RPMI8226 (cell line): ENCODE data around the gene TCAF2.
"Not testable (repeated sequence)": the region's sequence is repeated elsewhere in the genome, so short reads cannot be mapped to it uniquely, and the experiment has no call there.

Experiments
- DNase-seq: peaks from one replicate; pipeline ENCODE4 v3.0.0-alpha.2; 2015

Gene TCAF2

DNA sequence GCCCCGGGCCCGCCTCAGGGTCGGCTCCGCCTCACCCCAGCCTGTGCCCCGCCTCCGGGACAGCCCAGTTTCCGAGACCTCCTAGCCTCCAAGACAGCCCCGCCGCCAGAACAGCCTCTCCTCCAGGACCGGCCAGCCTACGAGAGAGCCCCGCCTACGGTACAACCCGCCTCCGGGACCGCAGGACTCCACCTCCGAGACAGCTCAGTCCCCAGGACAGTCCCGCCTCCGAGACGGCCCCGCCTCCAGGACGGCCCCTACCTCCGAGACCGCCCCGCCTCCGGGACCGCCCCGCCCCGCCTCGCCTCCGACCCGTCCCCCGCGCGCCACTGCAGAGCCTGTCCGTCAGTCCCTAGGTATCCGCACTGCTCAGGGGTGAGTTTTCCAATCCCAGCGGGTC lies at the start of gene TCAF2:
Gene TCAF2 (plus strand): TSS at position 329 of the 400 bp plus-strand sequence.
- not testable (repeated sequence) for DNase-seq

DNA sequence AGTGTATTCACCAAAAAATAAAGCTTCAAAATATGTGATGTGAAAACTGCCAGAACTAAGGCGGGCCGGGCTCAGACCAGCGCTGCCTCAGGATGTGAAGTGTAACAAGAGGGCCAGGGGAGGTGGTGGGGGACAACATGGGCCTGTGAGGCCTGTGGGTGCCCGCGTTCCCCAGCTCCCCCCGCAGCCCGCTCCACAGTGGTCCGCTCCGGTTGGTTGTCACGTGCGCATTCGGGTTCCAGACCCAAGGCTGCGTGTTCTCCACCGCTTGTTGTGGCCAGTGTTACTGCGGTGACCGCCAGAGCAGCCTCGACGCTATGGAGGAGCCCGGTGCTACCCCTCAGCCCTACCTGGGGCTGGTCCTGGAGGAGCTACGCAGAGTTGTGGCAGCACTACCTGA lies 49.3 kb upstream of the TCAF2 start, which contains the start of gene CTAGE15:
Gene CTAGE15 (plus strand): TSS at position 301 of the 400 bp plus-strand sequence. CDS start 17 bp downstream, at position 318.
- not testable (repeated sequence) for DNase-seq

GRCh38 chr7:143588183-143588582 lies 32.6 kb upstream of the TCAF2 start:
- not testable (repeated sequence) for DNase-seq

GRCh38 chr7:143589897-143590296 lies 30.9 kb upstream of the TCAF2 start:
- not testable (repeated sequence) for DNase-seq

GRCh38 chr7:143598086-143598485 lies 22.7 kb upstream of the TCAF2 start:
- not testable (repeated sequence) for DNase-seq

GRCh38 chr7:143603549-143603948 lies 17.2 kb upstream of the TCAF2 start:
- DNase-seq: not testable (repeated sequence)

- DNase-seq: not testable (repeated sequence)
These were observed 14.7 kb upstream of the TCAF2 start for GRCh38 chr7:143606088-143606487.

- DNase-seq: not testable (repeated sequence)
These were observed 5.2 kb upstream of the TCAF2 start for GRCh38 chr7:143615545-143615944.

- not testable (repeated sequence) for DNase-seq
These were observed 3.6 kb upstream of the TCAF2 start for GRCh38 chr7:143617204-143617603.

DNA sequence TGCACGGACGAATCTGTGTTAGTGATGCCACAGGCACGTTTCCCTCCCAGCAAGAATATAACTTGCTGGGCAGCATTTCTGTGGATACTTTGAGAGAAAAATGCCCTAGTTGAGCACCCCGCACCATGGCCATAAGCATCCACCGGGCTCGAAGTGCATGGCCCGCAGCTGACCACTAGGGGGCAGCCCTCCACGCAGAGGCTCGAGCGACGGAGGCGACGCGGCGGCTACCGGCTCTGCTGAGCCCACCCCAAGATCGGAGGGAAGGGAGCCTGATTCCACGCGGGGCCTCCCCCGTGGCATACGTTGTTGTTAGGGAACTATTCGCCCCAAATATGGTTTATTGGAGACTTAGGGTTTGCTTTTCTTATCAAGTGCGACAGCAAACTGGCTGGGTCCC lies 716 bp upstream of the TCAF2 start:
- not testable (repeated sequence) for DNase-seq

- not testable (repeated sequence) for DNase-seq
These were observed 401 bp downstream of the TCAF2 start for GRCh38 chr7:143621175-143621574.

DNA sequence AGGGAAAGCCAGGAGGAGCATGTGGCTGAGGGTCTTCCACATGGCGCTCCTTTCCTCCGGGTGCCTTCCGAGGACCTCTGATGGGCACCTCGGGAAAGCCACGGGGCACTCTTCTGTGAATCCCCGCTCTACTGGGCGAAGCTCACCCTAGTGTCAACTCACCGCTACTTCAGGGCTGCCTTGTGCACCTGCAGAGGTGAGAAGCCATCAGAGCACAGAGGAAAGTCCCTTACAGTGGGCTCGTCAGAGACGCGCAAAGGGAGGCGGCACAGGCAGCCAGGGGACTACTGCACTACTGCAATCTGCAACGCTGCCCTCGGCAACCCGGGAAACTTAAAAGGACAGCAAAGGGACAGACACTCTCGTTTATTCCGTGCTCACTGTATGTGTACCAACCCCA lies 1.4 kb downstream of the TCAF2 start:
- not testable (repeated sequence) for DNase-seq

GRCh38 chr7:143630653-143631052 lies 9.9 kb downstream of the TCAF2 start:
- DNase-seq: not testable (repeated sequence)

DNA sequence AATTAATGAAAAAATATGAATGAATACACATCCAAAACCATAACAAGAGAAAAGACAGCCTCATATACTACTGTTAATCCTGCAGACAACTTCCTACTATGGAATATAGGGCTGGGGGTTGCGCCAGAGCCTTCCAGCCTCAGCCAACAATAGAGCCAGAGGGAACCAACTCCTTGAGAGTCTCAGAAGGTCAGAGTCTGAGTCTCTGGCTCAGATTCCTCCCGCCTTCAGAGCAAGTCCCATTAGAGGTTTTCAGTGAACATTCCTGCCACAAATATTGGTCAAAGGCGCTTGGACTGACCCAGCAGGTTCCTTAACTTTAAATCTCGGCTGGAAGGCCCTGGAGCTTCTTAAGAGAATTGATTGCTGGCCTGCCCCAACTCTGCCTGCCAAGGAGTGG lies 11.7 kb downstream of the TCAF2 start:
- not testable (repeated sequence) for DNase-seq

GRCh38 chr7:143633013-143633618 lies 12.3 kb downstream of the TCAF2 start:
- DNase-seq: not testable (repeated sequence)

DNA sequence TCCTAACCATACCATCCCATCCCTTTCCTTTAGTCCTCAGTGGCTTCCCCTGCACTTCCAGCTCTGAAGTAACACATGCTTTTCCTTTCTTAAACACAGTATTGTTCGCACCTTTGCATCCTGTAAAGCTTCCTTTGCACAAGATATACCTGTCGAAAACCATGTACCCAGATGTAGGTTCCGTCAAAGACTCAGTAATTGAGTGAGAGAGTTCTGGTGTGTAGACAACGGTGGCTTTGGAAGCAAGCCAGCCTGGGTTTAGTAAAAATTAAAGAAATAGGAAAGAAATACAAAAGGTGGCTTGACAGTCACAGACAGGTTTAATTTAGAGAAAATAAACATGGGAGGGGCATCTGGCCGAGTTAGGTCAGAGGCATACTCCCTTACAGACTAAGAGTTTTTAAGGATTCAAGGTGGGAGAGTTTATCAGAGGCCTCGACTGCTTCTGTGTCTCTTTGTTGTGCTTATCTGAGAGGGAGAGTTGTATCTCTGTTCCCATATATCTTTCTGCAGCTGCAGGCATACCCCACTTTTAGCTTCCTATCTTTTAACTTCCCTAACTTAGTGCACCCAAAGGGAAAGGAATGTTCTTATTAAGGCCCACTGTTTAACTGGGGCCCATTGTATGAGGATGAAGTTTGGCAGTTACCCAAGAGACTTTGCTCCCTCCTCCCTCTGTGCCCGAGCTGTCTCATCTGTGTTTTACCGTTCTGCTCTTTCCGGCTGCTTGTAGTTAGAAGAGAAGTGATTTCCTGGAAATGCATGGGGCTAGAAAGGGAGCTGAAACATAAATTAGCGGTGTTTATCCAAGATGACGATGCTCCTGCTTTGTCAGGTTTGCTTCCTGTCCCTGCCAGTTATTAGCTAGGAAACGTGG lies 14.8 kb downstream of the TCAF2 start:
- DNase-seq: not testable (repeated sequence)

DNA sequence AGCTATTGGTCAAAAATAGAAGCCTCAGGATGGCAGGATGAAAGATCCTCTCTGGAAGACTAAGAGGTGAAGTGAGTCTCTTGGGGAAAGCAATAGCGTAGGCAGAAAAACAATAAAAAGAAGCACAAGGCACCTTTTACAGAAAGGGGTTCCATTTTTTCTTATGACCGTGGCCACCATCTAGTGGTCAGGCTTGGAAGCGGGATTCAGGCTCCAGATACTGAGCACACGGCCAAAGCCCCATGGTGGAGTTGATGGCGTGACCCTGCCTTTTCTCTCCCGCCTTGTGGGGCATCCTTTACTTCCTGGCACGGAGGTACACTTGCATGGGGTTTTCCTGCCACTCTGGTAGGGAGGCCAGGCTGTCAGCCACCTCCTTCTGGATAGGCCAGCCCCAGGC lies 18.6 kb downstream of the TCAF2 start:
- DNase-seq: not testable (repeated sequence)

DNA sequence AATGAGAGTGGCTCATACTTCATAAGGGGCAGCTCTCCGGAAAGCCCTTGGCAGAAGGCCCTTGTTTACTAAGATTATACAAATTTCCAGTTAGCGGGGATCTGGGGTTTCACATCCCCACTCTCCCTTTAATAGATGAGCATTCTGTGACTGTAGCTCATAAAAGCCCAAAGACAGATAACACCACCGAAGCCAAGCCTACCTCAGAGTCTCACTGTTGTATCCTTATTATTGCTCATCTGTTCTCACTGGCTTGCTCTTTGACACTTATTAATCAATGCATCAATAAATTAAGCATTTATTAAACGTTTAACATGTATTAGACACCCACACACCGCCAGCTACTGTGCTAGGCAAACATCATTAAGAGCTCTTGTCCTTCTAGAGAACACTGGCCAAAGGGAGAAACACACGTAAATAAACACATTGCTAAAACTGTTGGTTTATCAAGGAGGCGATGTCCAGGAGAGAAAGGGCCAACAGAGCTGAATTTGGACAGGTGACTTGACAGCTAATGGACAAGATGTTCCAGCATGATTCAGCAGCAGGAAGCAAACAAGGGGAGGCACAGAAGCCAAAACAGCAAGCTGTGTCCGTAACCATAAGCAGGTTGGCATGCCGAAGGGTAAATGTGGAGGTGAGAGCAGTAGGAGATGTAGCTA lies 19.9 kb downstream of the TCAF2 start:
- DNase-seq: not testable (repeated sequence)

- not testable (repeated sequence) for DNase-seq
These were observed 25.8 kb downstream of the TCAF2 start for GRCh38 chr7:143646598-143646997.

- not testable (repeated sequence) for DNase-seq
These were observed 29.1 kb downstream of the TCAF2 start for GRCh38 chr7:143649902-143650301.

- not testable (repeated sequence) for DNase-seq
These were observed 29.7 kb downstream of the TCAF2 start for GRCh38 chr7:143650447-143650846.
